ENCODE results near the gene OLFML2B. TPM values are rescaled to one million over a fixed set of nuclear protein-coding genes. Genes with fewer than 3 reads are reported as not detected.

The OLFML2B gene
- total and polyA plus RNA-seq, 2 of the 13 experiments (the other 11 are each of a cell fraction or from before 2014, with no cell fraction given), result not detected

DNA sequence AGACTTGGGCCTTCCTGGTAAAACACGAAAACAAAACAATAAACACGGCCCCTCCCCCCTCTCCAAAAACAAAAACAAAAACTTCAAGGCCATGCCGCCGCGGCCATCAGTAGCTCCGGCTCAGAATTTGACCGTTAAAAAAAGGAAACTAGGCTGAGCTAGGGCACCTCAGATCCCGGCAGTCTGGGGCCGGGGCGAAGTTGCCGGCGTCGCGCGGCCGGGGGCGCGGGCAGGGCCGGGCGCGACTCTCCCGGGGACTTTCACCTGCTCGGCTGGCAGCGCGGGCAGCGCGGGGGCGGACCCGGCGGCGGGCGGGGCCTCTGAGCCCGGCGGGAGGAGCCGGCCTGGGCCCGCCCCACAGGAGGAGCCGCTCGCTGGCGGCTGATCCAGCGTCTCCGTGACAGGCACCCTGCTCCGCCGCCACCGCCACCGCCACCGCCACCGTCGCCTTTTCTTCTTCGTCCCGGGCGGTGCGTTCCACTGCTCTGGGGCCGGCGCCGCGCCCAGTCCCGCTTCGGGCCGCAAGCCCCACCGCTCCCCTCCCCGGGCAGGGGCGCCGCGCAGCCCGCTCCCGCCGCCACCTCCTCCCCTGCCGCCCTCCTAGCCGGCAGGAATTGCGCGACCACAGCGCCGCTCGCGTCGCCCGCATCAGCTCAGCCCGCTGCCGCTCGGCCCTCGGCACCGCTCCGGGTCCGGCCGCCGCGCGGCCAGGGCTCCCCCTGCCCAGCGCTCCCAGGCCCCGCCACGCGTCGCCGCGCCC is 45.8 kb upstream of the OLFML2B start, which contains the start of gene NOS1AP (continued):
- TF ChIP-seq ZNF343 (CRISPR knock-in tag; IDR thresholded peaks at IDR 0.05) (no peak), ZNF781 (CRISPR knock-in tag; IDR thresholded peaks at IDR 0.05; ENCODE audit: borderline replicate concordance, not compliant biosample characterization) (no peak), ZEB1 (IDR thresholded peaks at IDR 0.05; ENCODE audit: insufficient replicate concordance, low read depth) (no peak), NFE2 (CRISPR knock-in tag; IDR thresholded peaks at IDR 0.05) (no peak), ZNF431 (CRISPR knock-in tag; IDR thresholded peaks at IDR 0.05; ENCODE audit: borderline replicate concordance, low read depth) (0 out of 2 replicates have a peak, but pooled peaks have one; percentile 67), SAFB2 (CRISPR knock-in tag; IDR thresholded peaks at IDR 0.05; ENCODE audit: borderline replicate concordance, low read depth) (no peak), ATM (IDR thresholded peaks at IDR 0.05; ENCODE audit: borderline replicate concordance) (no peak), ZNF747 (CRISPR knock-in tag; IDR thresholded peaks at IDR 0.05; ENCODE audit: borderline replicate concordance) (no peak), HMG20B (CRISPR knock-in tag; conservative IDR thresholded peaks at IDR 0.05) (no peak), ATF7-NPFF (CRISPR knock-in tag; IDR thresholded peaks at IDR 0.05; ENCODE audit: low read depth) (peak; percentile 86; the same call in 1 of the 2 replicates)
- TF ChIP-seq, protein P1, sequence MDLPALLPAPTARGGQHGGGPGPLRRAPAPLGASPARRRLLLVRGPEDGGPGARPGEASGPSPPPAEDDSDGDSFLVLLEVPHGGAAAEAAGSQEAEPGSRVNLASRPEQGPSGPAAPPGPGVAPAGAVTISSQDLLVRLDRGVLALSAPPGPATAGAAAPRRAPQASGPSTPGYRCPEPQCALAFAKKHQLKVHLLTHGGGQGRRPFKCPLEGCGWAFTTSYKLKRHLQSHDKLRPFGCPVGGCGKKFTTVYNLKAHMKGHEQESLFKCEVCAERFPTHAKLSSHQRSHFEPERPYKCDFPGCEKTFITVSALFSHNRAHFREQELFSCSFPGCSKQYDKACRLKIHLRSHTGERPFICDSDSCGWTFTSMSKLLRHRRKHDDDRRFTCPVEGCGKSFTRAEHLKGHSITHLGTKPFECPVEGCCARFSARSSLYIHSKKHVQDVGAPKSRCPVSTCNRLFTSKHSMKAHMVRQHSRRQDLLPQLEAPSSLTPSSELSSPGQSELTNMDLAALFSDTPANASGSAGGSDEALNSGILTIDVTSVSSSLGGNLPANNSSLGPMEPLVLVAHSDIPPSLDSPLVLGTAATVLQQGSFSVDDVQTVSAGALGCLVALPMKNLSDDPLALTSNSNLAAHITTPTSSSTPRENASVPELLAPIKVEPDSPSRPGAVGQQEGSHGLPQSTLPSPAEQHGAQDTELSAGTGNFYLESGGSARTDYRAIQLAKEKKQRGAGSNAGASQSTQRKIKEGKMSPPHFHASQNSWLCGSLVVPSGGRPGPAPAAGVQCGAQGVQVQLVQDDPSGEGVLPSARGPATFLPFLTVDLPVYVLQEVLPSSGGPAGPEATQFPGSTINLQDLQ (CRISPR knock-in tag; IDR thresholded peaks at IDR 0.05), result peak; percentile 84
- TF ChIP-seq, protein P2, sequence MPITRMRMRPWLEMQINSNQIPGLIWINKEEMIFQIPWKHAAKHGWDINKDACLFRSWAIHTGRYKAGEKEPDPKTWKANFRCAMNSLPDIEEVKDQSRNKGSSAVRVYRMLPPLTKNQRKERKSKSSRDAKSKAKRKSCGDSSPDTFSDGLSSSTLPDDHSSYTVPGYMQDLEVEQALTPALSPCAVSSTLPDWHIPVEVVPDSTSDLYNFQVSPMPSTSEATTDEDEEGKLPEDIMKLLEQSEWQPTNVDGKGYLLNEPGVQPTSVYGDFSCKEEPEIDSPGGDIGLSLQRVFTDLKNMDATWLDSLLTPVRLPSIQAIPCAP (CRISPR knock-in tag; IDR thresholded peaks at IDR 0.05; ENCODE audit: low read depth), result no peak
- TF ChIP-seq, protein P3, sequence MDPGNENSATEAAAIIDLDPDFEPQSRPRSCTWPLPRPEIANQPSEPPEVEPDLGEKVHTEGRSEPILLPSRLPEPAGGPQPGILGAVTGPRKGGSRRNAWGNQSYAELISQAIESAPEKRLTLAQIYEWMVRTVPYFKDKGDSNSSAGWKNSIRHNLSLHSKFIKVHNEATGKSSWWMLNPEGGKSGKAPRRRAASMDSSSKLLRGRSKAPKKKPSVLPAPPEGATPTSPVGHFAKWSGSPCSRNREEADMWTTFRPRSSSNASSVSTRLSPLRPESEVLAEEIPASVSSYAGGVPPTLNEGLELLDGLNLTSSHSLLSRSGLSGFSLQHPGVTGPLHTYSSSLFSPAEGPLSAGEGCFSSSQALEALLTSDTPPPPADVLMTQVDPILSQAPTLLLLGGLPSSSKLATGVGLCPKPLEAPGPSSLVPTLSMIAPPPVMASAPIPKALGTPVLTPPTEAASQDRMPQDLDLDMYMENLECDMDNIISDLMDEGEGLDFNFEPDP (CRISPR knock-in tag; conservative IDR thresholded peaks at IDR 0.05), result no peak
- TF ChIP-seq, protein P4, sequence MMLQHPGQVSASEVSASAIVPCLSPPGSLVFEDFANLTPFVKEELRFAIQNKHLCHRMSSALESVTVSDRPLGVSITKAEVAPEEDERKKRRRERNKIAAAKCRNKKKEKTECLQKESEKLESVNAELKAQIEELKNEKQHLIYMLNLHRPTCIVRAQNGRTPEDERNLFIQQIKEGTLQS (CRISPR knock-in tag; IDR thresholded peaks at IDR 0.05), result 0 out of 2 replicates have a peak, but pooled peaks have one; percentile 35
- TF ChIP-seq, protein P5, sequence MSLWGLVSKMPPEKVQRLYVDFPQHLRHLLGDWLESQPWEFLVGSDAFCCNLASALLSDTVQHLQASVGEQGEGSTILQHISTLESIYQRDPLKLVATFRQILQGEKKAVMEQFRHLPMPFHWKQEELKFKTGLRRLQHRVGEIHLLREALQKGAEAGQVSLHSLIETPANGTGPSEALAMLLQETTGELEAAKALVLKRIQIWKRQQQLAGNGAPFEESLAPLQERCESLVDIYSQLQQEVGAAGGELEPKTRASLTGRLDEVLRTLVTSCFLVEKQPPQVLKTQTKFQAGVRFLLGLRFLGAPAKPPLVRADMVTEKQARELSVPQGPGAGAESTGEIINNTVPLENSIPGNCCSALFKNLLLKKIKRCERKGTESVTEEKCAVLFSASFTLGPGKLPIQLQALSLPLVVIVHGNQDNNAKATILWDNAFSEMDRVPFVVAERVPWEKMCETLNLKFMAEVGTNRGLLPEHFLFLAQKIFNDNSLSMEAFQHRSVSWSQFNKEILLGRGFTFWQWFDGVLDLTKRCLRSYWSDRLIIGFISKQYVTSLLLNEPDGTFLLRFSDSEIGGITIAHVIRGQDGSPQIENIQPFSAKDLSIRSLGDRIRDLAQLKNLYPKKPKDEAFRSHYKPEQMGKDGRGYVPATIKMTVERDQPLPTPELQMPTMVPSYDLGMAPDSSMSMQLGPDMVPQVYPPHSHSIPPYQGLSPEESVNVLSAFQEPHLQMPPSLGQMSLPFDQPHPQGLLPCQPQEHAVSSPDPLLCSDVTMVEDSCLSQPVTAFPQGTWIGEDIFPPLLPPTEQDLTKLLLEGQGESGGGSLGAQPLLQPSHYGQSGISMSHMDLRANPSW (CRISPR knock-in tag; IDR thresholded peaks at IDR 0.05; ENCODE audit: borderline replicate concordance), result no peak
